SK-N-SH (cell line): ENCODE measurements around the gene S1PR5. TPM values are rescaled to one million over a fixed set of nuclear protein-coding genes. Genes with fewer than 3 reads are reported as not detected.
"Not testable (repeated sequence)": the region's sequence is repeated elsewhere in the genome, so short reads cannot be mapped to it uniquely, and the experiment has no call there.

Experiments
- CTCF ChIA-PET: fragments of 300-600, 350-600 bp; formaldehyde crosslinking; extraction: SDS; loops from one replicate; lab custom pipeline; 2021; lab: Yijun Ruan, JAX
- POLR2A ChIA-PET: fragments of 350-600 bp; sonication (Branson Sonifier 250); formaldehyde crosslinking; extraction: SDS; loops from one replicate; lab custom pipeline; 2020; ENCODE audit warnings: antibody characterized with exemption, inconsistent platforms; lab: Yijun Ruan, JAX
- DNase-seq: peaks from one replicate; pipeline ENCODE4 v3.0.0; 2012
- H2AFZ ChIP-seq: fragments of 200-600 bp; sonication (generic); 2 replicates; pipeline ENCODE4 v1.8.1; 2016; ENCODE audit warnings: antibody characterized with exemption, mild to moderate bottlenecking, low read depth
- H3F3A ChIP-seq: fragments of 200-600 bp; sonication (generic); replicated peaks from 2 replicates; pipeline ENCODE3; 2016; ENCODE audit warnings: antibody characterized with exemption, mild to moderate bottlenecking; ENCODE audit not compliant: insufficient read depth
- H3K27ac ChIP-seq, 2 experiments: fragments of 200-500 bp in 1 of 2; fragments of 200-600 bp in 1 of 2; sonication (Bioruptor generic) in 1 of 2; sonication (generic), shearing (Covaris generic) in 1 of 2; 2 replicates each; pipeline versions ENCODE4 v1.5.1 to v1.6.1; 2014 to 2016; ENCODE audit warnings: low read depth in 2 of 2, inconsistent platforms in 1 of 2, low read length in 1 of 2, mild to moderate bottlenecking in 1 of 2, mixed read lengths in 1 of 2
- H3K27me3 ChIP-seq: fragments of 200-600 bp; sonication (generic), shearing (Covaris generic); 2 replicates; pipeline ENCODE4 v1.6.1; 2016; ENCODE audit warnings: mixed run types; ENCODE audit not compliant: insufficient read depth
- H3K36me3 ChIP-seq, 2 experiments: fragments of 200-500 bp in 1 of 2; fragments of 200-600 bp in 1 of 2; sonication (Bioruptor generic) in 1 of 2; sonication (generic) in 1 of 2; replicated peaks in 1 of 2; 2 replicates each; pipeline versions ENCODE3 to v1.5.1; 2014 to 2016; ENCODE audit warnings: low read length in 1 of 2, mild to moderate bottlenecking in 1 of 2; ENCODE audit not compliant: insufficient read depth in 2 of 2, control insufficient read depth in 1 of 2
- H3K4me1 ChIP-seq, 2 experiments: fragments of 200-500 bp in 1 of 2; fragments of 200-600 bp in 1 of 2; sonication (Bioruptor generic) in 1 of 2; sonication (generic), shearing (Covaris generic) in 1 of 2; 2 replicates each; pipeline versions ENCODE4 v1.5.1 to v1.6.1; 2014 to 2016; ENCODE audit warnings: low read depth in 1 of 2, low read length in 1 of 2, mixed run types in 1 of 2; ENCODE audit not compliant: insufficient read depth in 2 of 2, control insufficient read depth in 1 of 2
- H3K4me2 ChIP-seq: fragments of 200-600 bp; sonication (generic), shearing (Covaris generic); 2 replicates; pipeline ENCODE4 v1.6.1; 2017; ENCODE audit warnings: mixed run types
- H3K4me3 ChIP-seq, 2 experiments: fragments of 200-500 bp in 1 of 2; fragments of 200-600 bp in 1 of 2; sonication (Bioruptor generic) in 1 of 2; sonication (generic), shearing (Covaris generic) in 1 of 2; 2 replicates each; pipeline versions ENCODE4 v1.5.1 to v1.8.1; 2014 to 2016; ENCODE audit warnings: low read depth in 2 of 2, inconsistent platforms in 1 of 2, low read length in 1 of 2, mild to moderate bottlenecking in 1 of 2, mixed read lengths in 1 of 2, moderate library complexity in 1 of 2
- H3K79me2 ChIP-seq: fragments of 200-600 bp; sonication (generic); 2 replicates; pipeline ENCODE4 v1.8.1; 2017; ENCODE audit warnings: mild to moderate bottlenecking; ENCODE audit not compliant: insufficient read depth
- H3K9ac ChIP-seq: fragments of 200-600 bp; sonication (generic); 2 replicates; pipeline ENCODE4 v1.6.1; 2017; ENCODE audit warnings: mixed run types
- H3K9me2 ChIP-seq: fragments of 200-600 bp; sonication (generic); 2 replicates; pipeline ENCODE4 v1.6.1; 2017; ENCODE audit warnings: mixed run types
- H3K9me3 ChIP-seq: fragments of 200-600 bp; sonication (generic); 2 replicates; pipeline ENCODE4 v1.6.1; 2017; ENCODE audit warnings: mixed run types, mild to moderate bottlenecking, moderate library complexity
- H4K20me1 ChIP-seq: fragments of 200-600 bp; sonication (generic); 2 replicates; pipeline ENCODE4 v1.6.1; 2017; ENCODE audit warnings: mild to moderate bottlenecking, mixed run types; ENCODE audit not compliant: insufficient read depth
- CHD2 ChIP-seq: fragments of 150-350 bp; IDR thresholded peaks from 2 replicates; pipeline ENCODE4 v1.6.1; 2018; ENCODE audit warnings: low read length; ENCODE audit not compliant: partially characterized antibody
- ELF1 ChIP-seq: IDR thresholded peaks from 2 replicates; pipeline ENCODE4 v1.4.0; 2012
- FOXJ3 ChIP-seq: sonication (generic); formaldehyde crosslinking; IDR thresholded peaks from 2 replicates; pipeline ENCODE4 v1.5.1; 2020; ENCODE audit warnings: mild to moderate bottlenecking, missing genetic modification reagents
- FOXM1 ChIP-seq: IDR thresholded peaks from 2 replicates; pipeline ENCODE4 v1.4.0; 2012; ENCODE audit warnings: low read depth, mild to moderate bottlenecking
- GATA2 ChIP-seq: sonication (generic); formaldehyde crosslinking; IDR thresholded peaks from 2 replicates; pipeline ENCODE4 v1.5.0; 2020; ENCODE audit warnings: mild to moderate bottlenecking, missing genetic modification reagents
- JUND ChIP-seq: IDR thresholded peaks from 2 replicates; pipeline ENCODE4 v1.4.0; 2012
- MAX ChIP-seq: IDR thresholded peaks from 2 replicates; pipeline ENCODE4 v1.4.0; 2012; ENCODE audit warnings: low read depth
- NFIC ChIP-seq: IDR thresholded peaks from 2 replicates; pipeline ENCODE4 v1.4.0; 2012; ENCODE audit warnings: borderline replicate concordance
- POLR2AphosphoS5 ChIP-seq: IDR thresholded peaks from 2 replicates; pipeline ENCODE4 v1.6.1; 2012; ENCODE audit warnings: low read depth, low read length
- RAD21 ChIP-seq: IDR thresholded peaks from 2 replicates; pipeline ENCODE4 v1.6.1; 2012; ENCODE audit warnings: mild to moderate bottlenecking, low read length
- RCOR1 ChIP-seq: fragments of 150-350 bp; IDR thresholded peaks from 2 replicates; pipeline ENCODE4 v1.6.1; 2017; ENCODE audit warnings: antibody characterized with exemption, low read length
- RFX5 ChIP-seq: IDR thresholded peaks from 2 replicates; pipeline ENCODE4 v1.6.1; 2012; ENCODE audit warnings: mild to moderate bottlenecking, improper control_type of control experiment, low read length
- SIN3A ChIP-seq: IDR thresholded peaks from 2 replicates; pipeline ENCODE4 v1.6.1; 2012; ENCODE audit warnings: low read depth, mild to moderate bottlenecking, low read length, moderate library complexity, borderline replicate concordance
- SMC3 ChIP-seq: IDR thresholded peaks from 2 replicates; pipeline ENCODE4 v1.6.1; 2012; ENCODE audit warnings: low read depth, low read length, improper control_type of control experiment
- USF1 ChIP-seq: IDR thresholded peaks from 2 replicates; pipeline ENCODE4 v1.4.0; 2012; ENCODE audit warnings: low read depth, borderline replicate concordance
- USF2 ChIP-seq: fragments of 150-350 bp; IDR thresholded peaks from 2 replicates; pipeline ENCODE4 v1.6.1; 2017; ENCODE audit warnings: antibody characterized with exemption, low read length, low read depth, borderline replicate concordance
- YY1 ChIP-seq: IDR thresholded peaks from 2 replicates; pipeline ENCODE4 v1.4.0; 2012; ENCODE audit warnings: low read depth, mild to moderate bottlenecking
- ZBTB33 ChIP-seq: IDR thresholded peaks from 2 replicates; pipeline ENCODE4 v1.4.0; 2012; ENCODE audit warnings: low read depth, borderline replicate concordance
- WGBS: methylation state at CpG from one replicate; pipeline ENCODE4 v1.1.6; 2017; ENCODE audit warnings: low lambda C conversion rate; 5-methylcytosine and 5-hydroxymethylcytosine counted together
- polyA plus RNA-seq, 3 experiments: library from polyadenylated mRNA; depleted of rRNA; stranded (reverse); fragments of >200 nt; gene quantifications; 2 replicates each; pipeline ENCODE4 v1.2.3, GENCODE V29; 2012

S1PR5 gene
- polyA plus RNA-seq, 1 of the 3 experiments (the other 2 are of a cell fraction) = 0.36 TPM

GRCh38 chr19:10551698-10552301 is 34.6 kb upstream of the S1PR5 start:
- no peak overlapping the region for H2AFZ ChIP-seq
- no peak for DNase-seq
- 93% methylated on average over 11 of the region's 12 CpGs for WGBS
- H3K79me2 ChIP-seq = peaks cover 3% of the 10 kb centered on the region; the same call in 1 of the 2 replicates
- peaks cover 25 to 35% of the 10 kb centered on the region in 2 experiments for H3K36me3 ChIP-seq
- no peaks in the 10 kb centered on the region for H3K9me2 ChIP-seq
- 0 out of 2 replicates have a peak, but pooled peaks cover 3% of the 10 kb centered on the region for H4K20me1 ChIP-seq
- H3K27ac ChIP-seq = no peak overlapping the region
- peaks cover 13% of the 10 kb centered on the region for H3F3A ChIP-seq
- ChIA-PET CTCF (interaction anchor here (0.8 to 3.9 kb wide), 7 partner anchors 9 to 312 kb away, joined by 3 to 19 read pairs (median 3); partner anchors contain the start of genes ATG4D and KRI1), POLR2A (interaction anchor here (0.7 kb wide), 1 partner anchor 35 kb away, joined by 3 read pairs; the partner anchor contains the start of gene S1PR5)
- no peaks in the 10 kb centered on the region for H3K4me1 ChIP-seq
- H3K27me3 ChIP-seq = no peaks in the 10 kb centered on the region
- no peak overlapping the region for H3K4me2 ChIP-seq
- no peak overlapping the region for H3K4me3 ChIP-seq
- TF ChIP-seq JUND (no peak), MAX (no peak), YY1 (no peak), RFX5 (no peak), RAD21 (0 out of 2 replicates have a peak, but pooled peaks have one; percentile 10), FOXJ3 (CRISPR knock-in tag) (no peak), GATA2 (CRISPR knock-in tag) (no peak), RCOR1 (no peak)
- H3K9me3 ChIP-seq = no peaks in the 10 kb centered on the region
- H3K9ac ChIP-seq = no peak overlapping the region

GRCh38 chr19:10551006-10551405 is 33.8 kb upstream of the S1PR5 start:
- H2AFZ ChIP-seq, H3K4me2 ChIP-seq, DNase-seq, H3K27ac ChIP-seq, H3K9ac ChIP-seq, H3K4me3 ChIP-seq, H3K27me3 ChIP-seq, POLR2A ChIA-PET, H3K79me2 ChIP-seq, H3K9me3 ChIP-seq, H4K20me1 ChIP-seq, H3K4me1 ChIP-seq, H3K9me2 ChIP-seq: not testable (repeated sequence)
- peaks cover 13% of the 10 kb centered on the region for H3F3A ChIP-seq
- 95% methylated on average over 7 of the region's 9 CpGs for WGBS
- CTCF ChIA-PET = interaction anchor here (0.8 to 3.9 kb wide), 4 partner anchors 9 to 313 kb away, joined by 3 to 19 read pairs (median 3); partner anchors contain the start of genes ATG4D and KRI1
- H3K36me3 ChIP-seq = peaks cover 20 to 35% of the 10 kb centered on the region in 2 experiments

GRCh38 chr19:10550336-10550735 is 33.1 kb upstream of the S1PR5 start:
- DNase-seq = no peak
- Histone ChIP-seq H3K27ac (no peak overlapping the region), H3K36me3 (peaks cover 20 to 30% of the 10 kb centered on the region in 2 experiments), H3K4me3 (no peak overlapping the region), H3K4me2 (no peak overlapping the region), H3K27me3 (no peaks in the 10 kb centered on the region), H4K20me1 (0 out of 2 replicates have a peak, but pooled peaks cover 3% of the 10 kb centered on the region), H2AFZ (no peak overlapping the region), H3K9ac (no peak overlapping the region), H3K79me2 (peaks cover 13% of the 10 kb centered on the region), H3K4me1 (no peaks in the 10 kb centered on the region), H3K9me3 (no peaks in the 10 kb centered on the region), H3K9me2 (no peaks in the 10 kb centered on the region), H3F3A (peaks cover 13% of the 10 kb centered on the region)
- POLR2A ChIA-PET = no interaction called here
- WGBS = 99% methylated on average over 6 of the region's 6 CpGs
- CTCF ChIA-PET = interaction anchor here (3.9 kb wide), 1 partner anchor 8 kb away, joined by 19 read pairs; the partner anchor contains the start of gene ATG4D
- TF ChIP-seq SMC3 (no peak), USF2 (no peak), NFIC (no peak), FOXM1 (no peak), USF1 (no peak), ELF1 (no peak), ZBTB33 (no peak), CHD2 (no peak), MAX (no peak), SIN3A (no peak), RFX5 (no peak), POLR2AphosphoS5 (no peak), JUND (no peak)
